Measurements from ENCODE around the gene RASSF1.
"Not testable (repeated sequence)": the region's sequence is repeated elsewhere in the genome, so short reads cannot be mapped to it uniquely, and the experiment has no call there.

The RASSF1 gene

GRCh38 chr3:50322386-50323091, 18.1 kb downstream of the RASSF1 start, which contains the start of gene HYAL2:
HYAL2 (minus strand) TSS chr3:50322745; CDS start chr3:50320489, 2,256 bp downstream.
- DNase-seq = peak; percentile 33

GRCh38 chr3:50322115-50322385, 18.6 kb downstream of the RASSF1 start:
- DNase-seq = no peak

DNA sequence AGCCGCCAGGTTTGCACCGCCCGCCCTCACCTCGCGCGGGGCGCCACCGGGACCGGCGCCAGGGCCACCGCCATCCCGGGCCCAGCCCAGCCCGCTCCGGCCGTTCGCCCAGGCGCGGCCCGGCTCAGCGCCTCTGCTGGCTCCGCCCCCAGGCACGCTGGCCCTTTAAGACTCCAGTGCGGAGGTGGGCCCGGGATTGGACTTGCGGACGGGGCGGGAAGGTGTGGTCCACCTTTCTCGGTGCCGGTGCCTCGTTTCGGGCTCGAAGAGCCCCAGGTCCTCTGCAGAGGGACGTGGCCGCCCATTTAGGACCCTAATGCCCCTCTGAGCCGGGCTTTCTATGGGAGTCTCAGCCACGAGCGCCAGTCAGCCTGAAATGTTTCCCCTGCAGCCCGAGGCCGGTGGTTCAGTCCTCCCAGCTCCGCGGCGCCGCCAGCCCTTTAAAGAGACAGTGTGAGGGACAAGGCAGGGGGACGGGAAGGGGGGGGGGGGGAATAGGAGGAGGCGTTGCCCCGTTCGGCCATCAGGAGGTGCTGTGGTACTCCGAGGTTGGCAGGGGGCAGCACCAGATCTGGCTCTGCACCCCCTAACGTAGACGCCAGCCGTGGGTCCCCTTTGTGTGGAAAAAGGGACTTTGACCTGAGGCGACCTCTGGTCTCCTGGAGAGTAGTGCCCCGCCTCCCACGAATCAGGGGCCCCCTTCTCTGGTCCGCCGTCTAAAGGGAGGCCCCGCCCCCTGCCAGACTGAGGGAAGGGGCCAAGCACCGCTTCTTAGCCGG, 19.1 kb downstream of the RASSF1 start:
- peak; percentile 65 for DNase-seq

DNA sequence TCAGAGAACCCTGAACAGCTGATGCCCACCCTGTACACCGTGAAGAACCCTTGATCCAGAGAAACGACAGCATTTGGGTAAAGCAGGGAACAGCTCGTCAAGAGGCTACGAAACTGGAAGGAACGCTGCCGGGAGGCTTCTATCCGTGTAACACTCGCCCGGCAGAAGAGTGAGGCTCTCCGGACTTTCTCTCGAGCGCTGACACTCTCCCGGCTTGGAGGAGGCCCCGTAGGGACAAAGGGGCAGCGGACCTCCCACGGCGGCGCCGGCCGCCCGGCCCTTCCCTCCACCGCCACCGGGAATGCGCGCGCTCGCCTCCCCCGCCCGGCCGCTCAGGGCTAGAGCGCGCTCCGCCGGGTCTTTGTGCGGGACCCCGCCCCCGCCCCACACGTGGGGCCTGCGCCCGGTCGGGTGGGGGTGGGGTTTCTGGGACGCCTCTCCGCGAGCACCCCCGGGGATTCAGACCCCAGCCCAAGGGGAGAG, 19.7 kb downstream of the RASSF1 start:
- peak; percentile 53 for DNase-seq

- no peak for DNase-seq
Measured at GRCh38 chr3:50319894-50320625, 20.6 kb downstream of the RASSF1 start.

DNA sequence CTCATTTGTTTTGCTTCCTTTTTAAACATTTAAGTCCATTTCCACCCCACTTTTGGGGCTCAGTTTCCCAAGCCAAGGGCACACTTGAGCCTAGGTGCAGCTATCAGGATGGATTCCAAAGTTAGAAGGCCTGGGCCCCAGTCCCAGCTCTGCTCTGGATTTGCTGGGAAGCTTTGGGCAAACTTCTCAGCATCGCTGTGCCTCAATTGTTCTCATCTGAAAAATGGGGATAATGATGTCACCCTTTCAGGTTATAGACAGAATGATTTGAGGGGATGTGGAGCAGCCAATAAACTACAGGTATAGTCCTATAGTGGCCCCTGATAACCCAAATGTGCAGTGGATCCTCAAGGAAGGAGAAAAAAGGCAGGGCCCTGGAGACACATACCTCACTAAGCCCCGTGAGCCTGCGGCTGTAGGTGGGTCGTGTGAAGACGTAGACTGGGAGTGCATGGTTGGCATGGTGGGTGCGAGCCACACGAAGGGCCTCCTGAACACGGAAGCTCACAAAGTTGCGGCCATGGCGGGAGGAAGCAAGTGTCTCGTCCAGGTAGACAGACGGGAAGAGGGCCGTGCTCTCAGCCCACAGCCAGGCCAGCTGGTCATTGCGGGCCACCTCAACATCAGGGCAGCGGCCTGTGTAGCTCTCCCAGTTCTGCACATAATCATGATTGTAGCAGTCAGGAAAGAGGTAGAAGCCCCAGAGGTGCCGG, 21.3 kb downstream of the RASSF1 start:
- DNase-seq = no peak

DNA sequence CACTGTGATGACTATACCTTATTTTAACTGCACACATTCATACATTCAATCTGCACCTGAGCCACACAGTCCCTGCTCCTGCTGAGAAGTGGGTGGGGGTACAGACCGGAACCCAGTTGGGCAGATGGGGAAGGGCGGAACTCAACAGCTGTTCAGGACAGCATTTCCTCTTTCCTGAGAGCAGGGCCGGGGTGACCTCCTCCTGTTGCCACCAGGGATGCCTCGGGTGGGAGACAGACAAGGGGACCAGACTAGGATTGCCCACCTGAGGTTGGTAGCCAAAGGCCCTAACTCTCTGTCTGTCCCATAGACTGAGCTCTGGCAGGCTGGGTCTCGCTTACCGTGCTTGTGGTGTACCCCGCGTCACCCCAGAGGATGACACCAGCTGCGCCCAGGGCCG, 22.0 kb downstream of the RASSF1 start:
- no peak for DNase-seq

GRCh38 chr3:50318163-50318562, 22.5 kb downstream of the RASSF1 start:
- DNase-seq = no peak

- DNase-seq = no peak
Measured at GRCh38 chr3:50317300-50317699, 23.3 kb downstream of the RASSF1 start.

DNA sequence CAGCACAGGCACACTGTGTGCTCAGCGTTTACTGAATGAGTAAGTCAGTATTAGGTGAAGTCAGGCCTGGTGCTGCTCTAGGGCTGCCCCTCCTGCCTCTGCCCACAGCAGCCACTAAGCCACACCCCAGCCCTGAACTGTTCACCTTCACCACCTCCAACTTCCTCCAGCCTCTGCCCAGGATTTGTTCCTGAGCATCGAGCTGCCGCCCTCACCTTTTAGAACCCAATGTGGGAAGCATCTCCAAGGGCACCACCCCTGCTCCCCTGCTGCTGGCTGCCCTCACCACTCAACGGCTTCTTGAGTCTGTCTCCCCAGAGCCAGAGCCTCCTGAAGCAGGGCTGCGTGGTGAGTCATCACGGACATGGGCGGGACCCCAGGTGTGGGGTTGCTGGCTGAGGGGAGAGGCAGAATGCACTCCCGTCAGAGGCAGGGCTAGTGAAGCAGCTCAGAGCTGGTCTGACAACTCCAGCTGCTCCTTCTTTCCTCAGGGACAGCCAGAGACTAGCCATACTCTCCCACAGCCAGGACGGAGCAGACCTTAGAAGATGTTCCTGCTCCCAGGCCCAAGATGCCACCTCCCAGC, 23.9 kb downstream of the RASSF1 start:
- DNase-seq = no peak

DNA sequence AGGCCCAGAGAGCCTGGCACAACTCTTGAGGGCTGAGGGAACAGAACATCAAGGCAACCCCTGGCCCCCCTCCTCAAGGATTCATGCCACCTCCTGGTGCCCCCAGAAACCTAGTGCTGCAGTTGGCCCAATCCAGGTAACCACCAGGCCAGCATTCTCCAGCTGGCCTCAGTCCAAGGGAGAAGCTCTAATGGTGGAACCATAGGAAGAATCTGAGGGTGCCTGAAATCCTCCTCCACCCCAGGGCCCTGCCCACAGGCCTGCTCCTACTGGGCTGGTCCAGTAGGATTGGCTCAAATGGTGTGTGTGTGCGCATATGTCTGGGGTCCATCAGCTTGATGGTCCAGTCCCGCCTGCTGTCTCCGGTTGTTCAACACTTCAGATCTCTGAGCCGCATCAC, 25.8 kb downstream of the RASSF1 start:
- no peak for DNase-seq

- no peak for DNase-seq
Measured at GRCh38 chr3:50314342-50314741, 26.3 kb downstream of the RASSF1 start.

DNA sequence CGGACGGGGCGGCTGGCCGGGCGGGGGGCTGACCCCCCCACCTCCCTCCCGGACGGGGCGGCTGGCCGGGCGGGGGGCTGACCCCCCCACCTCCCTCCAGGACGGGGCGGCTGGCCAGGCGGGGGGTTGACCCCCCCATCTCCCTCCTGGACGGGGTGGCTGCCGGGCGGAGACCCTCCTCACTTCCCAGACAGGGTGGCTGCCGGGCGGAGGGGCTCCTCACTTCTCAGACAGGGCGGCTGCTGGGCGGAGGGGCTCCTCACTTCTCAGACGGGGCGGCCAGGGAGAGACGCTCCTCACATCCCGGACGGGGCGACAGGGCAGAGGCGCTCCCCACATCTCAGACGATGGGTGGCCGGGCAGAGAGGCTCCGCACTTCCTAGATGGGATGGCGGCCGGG, 28.6 kb downstream of the RASSF1 start:
- not testable (repeated sequence) for DNase-seq

DNA sequence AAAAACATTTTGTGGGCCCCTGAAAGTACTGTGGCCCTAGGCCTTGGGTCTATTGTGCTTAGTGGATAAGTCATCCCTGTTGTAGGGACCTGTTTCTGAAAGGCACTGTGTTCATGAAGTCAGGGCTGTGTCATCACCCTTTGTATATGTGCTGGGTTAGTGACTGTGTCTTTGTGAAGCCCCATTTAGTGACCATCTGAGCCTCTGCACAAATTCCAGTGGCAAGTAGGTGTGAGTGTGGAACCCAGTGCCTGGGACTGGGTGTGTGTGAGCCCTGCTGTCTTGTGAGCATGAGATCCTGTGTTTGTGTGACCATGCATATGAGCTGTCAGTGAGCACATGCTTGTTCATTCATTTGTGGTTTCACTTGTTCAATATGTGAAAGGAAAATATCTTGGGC, 36.0 kb downstream of the RASSF1 start:
- no peak for DNase-seq

GRCh38 chr3:50303013-50303815, 37.4 kb downstream of the RASSF1 start, which contains the start of gene HYAL1:
HYAL1 (minus strand) TSS chr3:50303574; CDS start chr3:50302956, 618 bp downstream.
- no peak for DNase-seq

DNA sequence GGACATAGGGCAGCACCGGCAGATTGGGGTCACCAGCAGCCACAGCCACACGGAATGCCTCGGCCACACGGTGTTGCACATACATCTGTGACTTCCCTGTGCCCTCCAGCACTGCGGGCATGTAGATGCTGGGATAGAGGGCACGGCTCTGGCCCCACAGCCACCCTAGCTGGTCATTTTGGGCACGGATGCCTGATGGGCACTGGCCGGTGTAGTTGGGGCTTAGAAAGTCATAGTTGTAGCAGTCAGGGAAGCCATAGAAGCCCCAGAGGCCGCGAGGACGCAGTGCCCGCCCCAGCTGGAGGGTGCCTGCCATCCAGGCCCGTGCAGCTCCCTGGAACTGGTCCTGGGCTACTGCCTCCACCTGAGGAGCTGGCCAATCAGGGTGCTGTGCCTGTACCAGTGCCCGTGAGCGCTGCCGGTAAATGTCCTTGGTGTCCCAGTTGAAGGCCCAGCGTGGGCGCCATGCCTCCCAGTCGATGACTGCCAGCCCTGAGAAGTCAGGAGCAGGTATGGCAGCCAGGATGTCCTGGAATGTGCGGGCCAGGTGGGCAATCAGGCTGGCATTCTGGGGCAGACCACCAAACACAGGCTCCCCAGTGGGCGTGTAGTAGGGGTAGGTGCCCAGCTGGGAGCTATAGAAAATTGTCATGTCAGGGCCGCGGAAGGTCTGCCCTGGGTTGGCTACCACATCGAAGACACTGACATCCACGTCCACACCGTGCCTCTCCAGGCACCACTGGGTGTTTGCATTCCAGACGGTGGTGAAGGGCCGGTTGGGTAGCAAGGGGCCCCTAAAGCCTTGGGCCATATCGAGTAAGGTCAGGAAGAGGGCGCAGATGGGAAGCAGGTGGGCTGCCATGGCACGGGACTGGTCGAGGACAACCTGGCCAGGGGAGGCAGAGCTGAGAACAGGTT, 38.3 kb downstream of the RASSF1 start:
- DNase-seq = no peak

- DNase-seq = no peak
Measured at GRCh38 chr3:50300681-50301254, 39.9 kb downstream of the RASSF1 start.

GRCh38 chr3:50299929-50300680, 40.5 kb downstream of the RASSF1 start:
- no peak for DNase-seq

DNA sequence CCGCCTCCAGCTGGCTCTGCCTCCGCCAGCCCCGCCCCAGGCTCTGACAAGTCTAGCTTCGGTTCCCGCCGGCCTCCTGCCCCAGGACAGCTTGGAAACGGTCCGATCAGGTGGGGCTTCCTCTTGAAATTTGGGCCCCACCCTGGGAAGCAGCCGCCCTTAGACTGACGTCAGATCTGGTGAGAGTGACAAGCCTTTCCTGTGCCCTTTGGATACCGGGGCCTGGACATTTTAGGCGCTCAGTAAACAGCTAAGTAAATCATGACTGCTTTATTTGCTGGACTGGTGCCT, 41.1 kb downstream of the RASSF1 start:
- no peak for DNase-seq
